HCT116 (cell line): ENCODE results near the gene NBPF26.
"Not testable (repeated sequence)": the region's sequence is repeated elsewhere in the genome, so short reads cannot be mapped to it uniquely, and the experiment has no call there.

Source experiments
- FOSL1 ChIP-seq: IDR thresholded peaks from 2 replicates; pipeline ENCODE4 v1.6.1; 2012; ENCODE audit warnings: low read depth
- MAX ChIP-seq: IDR thresholded peaks from 2 replicates; pipeline ENCODE4 v1.6.1; 2012
- POLR2A ChIP-seq: IDR thresholded peaks from 2 replicates; pipeline ENCODE4 v1.7.0; 2011; ENCODE audit warnings: borderline replicate concordance; ENCODE audit not compliant: insufficient read depth, insufficient read length; ENCODE audit errors: extremely low read depth
- YY1 ChIP-seq: IDR thresholded peaks from 2 replicates; pipeline ENCODE4 v1.6.1; 2011; ENCODE audit warnings: low read length, low read depth, moderate library complexity, mild to moderate bottlenecking; ENCODE audit not compliant: insufficient replicate concordance; ENCODE audit errors: extremely low read depth
- TF ChIP-seq, protein P1 (sequence below): IDR thresholded peaks from 2 replicates; pipeline ENCODE4 v1.6.1; 2011; ENCODE audit warnings: mild to moderate bottlenecking, low read length, moderate library complexity; ENCODE audit not compliant: insufficient replicate concordance; ENCODE audit errors: extremely low read depth
- TF ChIP-seq, protein P2 (sequence below), 3 experiments: fragments of 200-600 bp in 1 of 3; sonication (generic) in 1 of 3; IDR thresholded peaks in 2 of 3; conservative IDR thresholded peaks in 1 of 3; 2 replicates each; pipeline ENCODE4 v1.5.1; 2012 to 2017; ENCODE audit warnings: low read depth in 2 of 3, low read length in 2 of 3, antibody characterized with exemption in 1 of 3, borderline replicate concordance in 1 of 3, control low read depth in 1 of 3, mild to moderate bottlenecking in 1 of 3, mixed read lengths in 1 of 3, mixed run types in 1 of 3, moderate library complexity in 1 of 3; ENCODE audit not compliant: insufficient read depth in 1 of 3

GRCh38 chr1:120811822-120812221 lies 88.1 kb downstream of the NBPF26 start:
- not testable (repeated sequence) for TF ChIP-seq MAX, POLR2A, FOSL1, YY1
- TF ChIP-seq, protein P1, sequence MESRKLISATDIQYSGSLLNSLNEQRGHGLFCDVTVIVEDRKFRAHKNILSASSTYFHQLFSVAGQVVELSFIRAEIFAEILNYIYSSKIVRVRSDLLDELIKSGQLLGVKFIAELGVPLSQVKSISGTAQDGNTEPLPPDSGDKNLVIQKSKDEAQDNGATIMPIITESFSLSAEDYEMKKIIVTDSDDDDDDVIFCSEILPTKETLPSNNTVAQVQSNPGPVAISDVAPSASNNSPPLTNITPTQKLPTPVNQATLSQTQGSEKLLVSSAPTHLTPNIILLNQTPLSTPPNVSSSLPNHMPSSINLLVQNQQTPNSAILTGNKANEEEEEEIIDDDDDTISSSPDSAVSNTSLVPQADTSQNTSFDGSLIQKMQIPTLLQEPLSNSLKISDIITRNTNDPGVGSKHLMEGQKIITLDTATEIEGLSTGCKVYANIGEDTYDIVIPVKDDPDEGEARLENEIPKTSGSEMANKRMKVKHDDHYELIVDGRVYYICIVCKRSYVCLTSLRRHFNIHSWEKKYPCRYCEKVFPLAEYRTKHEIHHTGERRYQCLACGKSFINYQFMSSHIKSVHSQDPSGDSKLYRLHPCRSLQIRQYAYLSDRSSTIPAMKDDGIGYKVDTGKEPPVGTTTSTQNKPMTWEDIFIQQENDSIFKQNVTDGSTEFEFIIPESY, result not testable (repeated sequence)
- TF ChIP-seq, protein P2, sequence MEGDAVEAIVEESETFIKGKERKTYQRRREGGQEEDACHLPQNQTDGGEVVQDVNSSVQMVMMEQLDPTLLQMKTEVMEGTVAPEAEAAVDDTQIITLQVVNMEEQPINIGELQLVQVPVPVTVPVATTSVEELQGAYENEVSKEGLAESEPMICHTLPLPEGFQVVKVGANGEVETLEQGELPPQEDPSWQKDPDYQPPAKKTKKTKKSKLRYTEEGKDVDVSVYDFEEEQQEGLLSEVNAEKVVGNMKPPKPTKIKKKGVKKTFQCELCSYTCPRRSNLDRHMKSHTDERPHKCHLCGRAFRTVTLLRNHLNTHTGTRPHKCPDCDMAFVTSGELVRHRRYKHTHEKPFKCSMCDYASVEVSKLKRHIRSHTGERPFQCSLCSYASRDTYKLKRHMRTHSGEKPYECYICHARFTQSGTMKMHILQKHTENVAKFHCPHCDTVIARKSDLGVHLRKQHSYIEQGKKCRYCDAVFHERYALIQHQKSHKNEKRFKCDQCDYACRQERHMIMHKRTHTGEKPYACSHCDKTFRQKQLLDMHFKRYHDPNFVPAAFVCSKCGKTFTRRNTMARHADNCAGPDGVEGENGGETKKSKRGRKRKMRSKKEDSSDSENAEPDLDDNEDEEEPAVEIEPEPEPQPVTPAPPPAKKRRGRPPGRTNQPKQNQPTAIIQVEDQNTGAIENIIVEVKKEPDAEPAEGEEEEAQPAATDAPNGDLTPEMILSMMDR (IDR thresholded peaks at IDR 0.05 in 2 of 3, conservative IDR thresholded peaks at IDR 0.05 in 1 of 3; ENCODE audit: borderline replicate concordance in 1 of 3, insufficient read depth in 1 of 3, low read depth in 2 of 3, low read length in 2 of 3), result peak; percentile 17 to 49 (median 46); a peak in 5 of 6 replicates
